ENCODE results near the gene PAX5. TPM values are rescaled to one million over a fixed set of nuclear protein-coding genes. Genes with fewer than 3 reads are reported as not detected.

Gene PAX5
- total and polyA plus RNA-seq, 2 of the 13 experiments (the other 11 are each of a cell fraction or from before 2014, with no cell fraction given), result not detected

DNA sequence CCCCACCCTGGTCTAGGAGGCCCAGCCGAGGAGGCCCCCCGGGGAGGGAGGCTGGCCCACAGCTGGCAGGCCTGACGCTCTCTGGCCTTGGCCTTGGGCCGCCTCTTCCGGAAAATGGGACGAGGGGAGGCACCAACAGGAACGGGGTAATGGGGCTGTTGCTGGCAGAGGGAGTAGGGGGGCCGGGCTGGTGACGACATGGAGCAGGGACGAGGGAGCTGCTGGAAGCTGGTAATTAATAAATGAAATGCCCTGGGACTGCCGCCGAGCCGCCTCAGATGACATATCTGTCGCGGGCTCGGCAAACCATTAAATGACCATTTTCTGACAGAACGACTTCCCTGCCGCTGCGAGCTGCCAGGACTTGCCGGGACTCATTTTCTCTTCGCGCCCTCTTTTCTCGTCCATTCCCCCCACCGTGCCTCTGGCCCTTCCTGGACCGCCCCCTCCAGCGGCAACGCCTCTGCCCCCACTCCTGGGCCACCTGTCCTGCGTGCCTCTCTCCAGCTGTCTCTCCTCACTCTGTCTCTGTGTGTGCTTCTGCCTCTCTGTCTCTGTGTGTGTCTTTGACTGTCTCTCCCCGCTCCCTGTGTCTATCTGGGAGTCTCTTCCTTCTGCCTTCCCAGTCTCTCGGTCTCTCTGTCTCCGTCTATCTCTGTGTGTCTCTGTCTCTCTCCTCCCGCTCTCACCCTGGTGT lies 215.7 kb downstream of the PAX5 start (continued):
- TF ChIP-seq RAD21 (CRISPR knock-in tag; IDR thresholded peaks at IDR 0.05) (no peak), NR2F2 (IDR thresholded peaks at IDR 0.05; ENCODE audit: borderline replicate concordance, low read depth) (no peak), FOXP1 (IDR thresholded peaks at IDR 0.05) (no peak), FOXP1 (CRISPR knock-in tag; IDR thresholded peaks at IDR 0.05) (no peak)

DNA sequence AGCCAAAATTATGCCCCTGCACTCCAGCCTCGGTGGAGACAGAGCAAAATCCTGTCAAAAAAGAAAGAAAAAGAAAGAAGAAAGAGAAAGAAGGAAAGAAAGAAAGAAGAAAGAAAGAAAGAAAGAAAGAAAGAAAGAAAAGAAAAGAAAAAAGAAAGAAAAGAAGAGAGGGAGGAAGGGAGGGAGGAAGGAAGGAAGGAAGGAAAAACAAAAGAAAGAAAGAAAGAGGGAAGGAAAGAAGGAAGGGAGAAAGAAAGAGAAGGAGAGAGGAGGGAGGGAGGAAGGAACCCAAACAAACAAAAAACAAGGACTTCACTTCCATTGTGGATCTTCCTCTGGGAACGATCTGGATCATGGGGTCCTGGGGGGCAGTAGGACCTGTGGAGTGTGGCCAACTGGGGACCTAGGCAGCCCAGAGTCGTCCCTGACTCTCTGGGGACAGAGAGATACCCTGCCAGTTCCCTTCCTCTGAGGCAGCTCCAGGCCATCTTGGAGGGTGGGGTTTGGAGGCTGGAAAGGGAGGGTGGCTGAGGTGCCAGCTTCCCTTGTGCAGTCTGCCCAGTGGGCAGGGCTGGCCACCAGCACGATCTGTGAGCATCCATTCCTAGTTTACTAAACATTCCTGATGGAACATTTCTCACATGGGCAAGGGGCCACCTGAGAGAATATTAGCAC lies 216.8 kb downstream of the PAX5 start:
- in situ Hi-C loops (cut with HindIII; ENCODE audit: extremely low pct_ligation_motif_present, low pct_unique_long_range_greater_than_20kb), result no loop called here
- ChIA-PET CTCF (ENCODE audit: low intra/inter-chr PET ratio, low total read pairs) (no interaction called here), POLR2A (no interaction called here)
- FAIRE-seq (no peak), ATAC-seq (no peak), DNase-seq (ENCODE audit: low spot score) (no peak)
- H3K4me2 ChIP-seq (ENCODE audit: low read depth, low read length), result no peak overlapping the region
- H3K27ac ChIP-seq (ENCODE audit: extremely low read length, insufficient read depth, low read length), result no peak overlapping the region
- no peaks in the 10 kb centered on the region for H3K9me3 ChIP-seq (ENCODE audit: low read length)
- H3K36me3 ChIP-seq (replicated peaks in 1 of 2; ENCODE audit: control insufficient read depth in 1 of 2, insufficient read depth in 2 of 2, low read length in 2 of 2), result no peaks in the 10 kb centered on the region
- no peaks in the 10 kb centered on the region for H4K20me1 ChIP-seq (ENCODE audit: insufficient read depth, low read length)
- H3K4me3 ChIP-seq (replicated peaks in 1 of 3; ENCODE audit: insufficient read depth in 1 of 3, low read depth in 2 of 3, low read length in 3 of 3), result no peak overlapping the region
- no TSS peak for BruUV-seq (replicated peaks)
- intact Hi-C loops (cut with micrococcal nuclease; ENCODE audit: unreplicated experiment), result no loop called here
- peaks cover 3 to 16% of the 10 kb centered on the region in 2 experiments; a peak in 2 of 5 replicates for H3K27me3 ChIP-seq (ENCODE audit: control insufficient read depth in 1 of 2, insufficient read depth in 2 of 2, low read length in 2 of 2)
- no peaks in the 10 kb centered on the region for H3K79me2 ChIP-seq (ENCODE audit: insufficient read depth, low read length)
- no peak overlapping the region for H3K9ac ChIP-seq (ENCODE audit: insufficient read depth, low read depth, low read length)
- WGBS (ENCODE audit: low lambda C conversion rate), result 26% methylated on average over 4 of the region's 4 CpGs
- 0 out of 2 replicates have a peak, but pooled peaks cover 5% of the 10 kb centered on the region for H3K4me1 ChIP-seq (ENCODE audit: insufficient read depth, low read length)
- no peak overlapping the region for H2AFZ ChIP-seq (ENCODE audit: low read length)
- no peak for TF ChIP-seq RBFOX2 (IDR thresholded peaks at IDR 0.05; ENCODE audit: low read depth, low read length)

DNA sequence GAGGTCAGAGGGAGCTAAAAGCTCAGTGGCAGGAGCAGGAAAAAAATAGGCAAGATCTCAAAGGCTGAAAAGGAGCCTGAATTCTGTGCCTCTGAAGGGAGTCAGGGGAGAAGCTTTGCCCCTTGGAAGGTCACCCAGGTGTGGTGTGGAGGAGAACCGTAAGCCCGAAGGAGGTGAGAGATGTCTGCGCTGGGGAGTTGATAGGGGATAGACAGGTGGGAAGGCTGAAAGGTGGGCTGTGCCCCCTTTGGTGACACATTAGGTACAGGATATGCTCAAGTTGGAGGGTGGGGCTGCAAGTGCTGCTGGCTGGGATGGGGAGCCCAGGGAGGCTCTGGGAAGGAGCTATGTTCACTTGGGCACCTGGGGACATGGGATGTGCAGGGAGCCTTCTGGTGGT lies 217.7 kb downstream of the PAX5 start:
- H3K36me3 ChIP-seq (replicated peaks in 1 of 2; ENCODE audit: control insufficient read depth in 1 of 2, insufficient read depth in 2 of 2, low read length in 2 of 2), result no peaks in the 10 kb centered on the region
- WGBS (ENCODE audit: low lambda C conversion rate), result 91% methylated on average over 3 of the region's 3 CpGs
- peaks cover 3 to 16% of the 10 kb centered on the region in 2 experiments; a peak in 2 of 5 replicates for H3K27me3 ChIP-seq (ENCODE audit: control insufficient read depth in 1 of 2, insufficient read depth in 2 of 2, low read length in 2 of 2)
- no peak overlapping the region for H3K9ac ChIP-seq (ENCODE audit: insufficient read depth, low read depth, low read length)
- H4K20me1 ChIP-seq (ENCODE audit: insufficient read depth, low read length), result no peaks in the 10 kb centered on the region
- H3K4me3 ChIP-seq (replicated peaks in 1 of 3; ENCODE audit: insufficient read depth in 1 of 3, low read depth in 2 of 3, low read length in 3 of 3), result no peak overlapping the region
- H3K4me1 ChIP-seq (ENCODE audit: insufficient read depth, low read length), result 0 out of 2 replicates have a peak, but pooled peaks cover 5% of the 10 kb centered on the region
- H3K27ac ChIP-seq (ENCODE audit: extremely low read length, insufficient read depth, low read length), result no peak overlapping the region
- ChIA-PET CTCF (ENCODE audit: low intra/inter-chr PET ratio, low total read pairs) (no interaction called here), POLR2A (no interaction called here)
- in situ Hi-C loops (cut with HindIII; ENCODE audit: extremely low pct_ligation_motif_present, low pct_unique_long_range_greater_than_20kb), result no loop called here
- BruUV-seq (replicated peaks), result no TSS peak
- intact Hi-C loops (cut with micrococcal nuclease; ENCODE audit: unreplicated experiment), result no loop called here
- H3K9me3 ChIP-seq (ENCODE audit: low read length), result no peaks in the 10 kb centered on the region
- DNase-seq (ENCODE audit: low spot score) (no peak), FAIRE-seq (no peak), ATAC-seq (no peak)
- H3K79me2 ChIP-seq (ENCODE audit: insufficient read depth, low read length), result no peaks in the 10 kb centered on the region
- H2AFZ ChIP-seq (ENCODE audit: low read length), result no peak overlapping the region
- no peak overlapping the region for H3K4me2 ChIP-seq (ENCODE audit: low read depth, low read length)
- TF ChIP-seq SNAPC2 (CRISPR knock-in tag; IDR thresholded peaks at IDR 0.05) (no peak), NFKBIZ (CRISPR knock-in tag; IDR thresholded peaks at IDR 0.05) (no peak), ASH2L (IDR thresholded peaks at IDR 0.05; ENCODE audit: insufficient read length, low read depth, low read length) (no peak), KMT2A (CRISPR knock-in tag; IDR thresholded peaks at IDR 0.05) (no peak), ZNF230 (CRISPR knock-in tag; IDR thresholded peaks at IDR 0.05) (no peak), ZNF607 (CRISPR knock-in tag; IDR thresholded peaks at IDR 0.05; ENCODE audit: borderline replicate concordance) (no peak), ZNF672 (CRISPR knock-in tag; IDR thresholded peaks at IDR 0.05) (no peak), GABPA (IDR thresholded peaks at IDR 0.05; ENCODE audit: low read depth, low read length) (no peak), GABPA (CRISPR knock-in tag; IDR thresholded peaks at IDR 0.05; ENCODE audit: low read depth) (no peak), ZNF460 (CRISPR knock-in tag; IDR thresholded peaks at IDR 0.05; ENCODE audit: borderline replicate concordance) (no peak), ZFP62 (CRISPR knock-in tag; IDR thresholded peaks at IDR 0.05) (no peak), RBFOX2 (IDR thresholded peaks at IDR 0.05; ENCODE audit: low read depth, low read length) (no peak)
- TF ChIP-seq, protein P1, sequence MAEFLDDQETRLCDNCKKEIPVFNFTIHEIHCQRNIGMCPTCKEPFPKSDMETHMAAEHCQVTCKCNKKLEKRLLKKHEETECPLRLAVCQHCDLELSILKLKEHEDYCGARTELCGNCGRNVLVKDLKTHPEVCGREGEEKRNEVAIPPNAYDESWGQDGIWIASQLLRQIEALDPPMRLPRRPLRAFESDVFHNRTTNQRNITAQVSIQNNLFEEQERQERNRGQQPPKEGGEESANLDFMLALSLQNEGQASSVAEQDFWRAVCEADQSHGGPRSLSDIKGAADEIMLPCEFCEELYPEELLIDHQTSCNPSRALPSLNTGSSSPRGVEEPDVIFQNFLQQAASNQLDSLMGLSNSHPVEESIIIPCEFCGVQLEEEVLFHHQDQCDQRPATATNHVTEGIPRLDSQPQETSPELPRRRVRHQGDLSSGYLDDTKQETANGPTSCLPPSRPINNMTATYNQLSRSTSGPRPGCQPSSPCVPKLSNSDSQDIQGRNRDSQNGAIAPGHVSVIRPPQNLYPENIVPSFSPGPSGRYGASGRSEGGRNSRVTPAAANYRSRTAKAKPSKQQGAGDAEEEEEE (CRISPR knock-in tag; IDR thresholded peaks at IDR 0.05; ENCODE audit: borderline replicate concordance), result no peak

All from HepG2 (cell line).